H54 (cell line): ENCODE data around the gene CD19.
"Not testable (repeated sequence)": the region's sequence is repeated elsewhere in the genome, so short reads cannot be mapped to it uniquely, and the experiment has no call there.

ENCODE experiments used
- DNase-seq: peaks from one replicate; pipeline ENCODE4 v3.0.0; 2011; ENCODE audit warnings: low spot score, mixed read lengths; ENCODE audit not compliant: insufficient read length
- FAIRE-seq: peaks from 3 replicates; lab custom pipeline; 2011; peaks lifted over from hg19 to GRCh38; lab: Jason Lieb, UNC
- POLR2A ChIP-seq: IDR thresholded peaks from 2 replicates; pipeline ENCODE4 v1.6.1; 2011; ENCODE audit warnings: low read depth, mild to moderate bottlenecking, low read length

Gene CD19

GRCh38 chr16:28974007-28974436, 42.3 kb downstream of the CD19 start:
- DNase-seq (peak; percentile 71), FAIRE-seq (no peak)
- TF ChIP-seq POLR2A: no peak

- no peak for FAIRE-seq
- TF ChIP-seq POLR2A: peak; percentile 64; the same call in 1 of the 2 replicates
These were observed 42.8 kb downstream of the CD19 start, which contains the start of gene SPNS1 for GRCh38 chr16:28974437-28975157. Gene SPNS1 (plus strand): TSS chr16:28974778. CDS start chr16:28975152, 374 bp downstream.

GRCh38 chr16:28975158-28975599, 43.4 kb downstream of the CD19 start:
- TF ChIP-seq POLR2A: no peak
- DNase-seq (no peak), FAIRE-seq (no peak)

More at GRCh38 chr16:28974437-28975157, 42.8 kb downstream of the CD19 start, which contains the start of gene SPNS1:
- DNase-seq: peak; percentile 98

- FAIRE-seq (no peak), DNase-seq (no peak)
- no peak for TF ChIP-seq POLR2A
These were observed 46.2 kb downstream of the CD19 start for GRCh38 chr16:28977703-28978662.

- not testable (repeated sequence) for DNase-seq, FAIRE-seq
These were observed 48.6 kb downstream of the CD19 start for GRCh38 chr16:28980330-28980729.

GRCh38 chr16:28980929-28981328, 49.2 kb downstream of the CD19 start:
- no peak for TF ChIP-seq POLR2A
- FAIRE-seq: no peak
- no peak for DNase-seq

- no peak for FAIRE-seq
- no peak for TF ChIP-seq POLR2A
- no peak for DNase-seq
These were observed 49.7 kb downstream of the CD19 start for GRCh38 chr16:28981517-28981916.

- no peak for TF ChIP-seq POLR2A
- no peak for FAIRE-seq
- no peak for DNase-seq
These were observed 50.6 kb downstream of the CD19 start for GRCh38 chr16:28982418-28982817.

GRCh38 chr16:28982949-28983348, 51.2 kb downstream of the CD19 start:
- FAIRE-seq (no peak), DNase-seq (no peak)
- TF ChIP-seq POLR2A: no peak

GRCh38 chr16:28983644-28984043, 51.9 kb downstream of the CD19 start:
- DNase-seq (no peak), FAIRE-seq (no peak)
- TF ChIP-seq POLR2A: no peak

- TF ChIP-seq POLR2A: no peak
- FAIRE-seq (no peak), DNase-seq (no peak)
These were observed 52.3 kb downstream of the CD19 start for GRCh38 chr16:28984091-28984490.

- TF ChIP-seq POLR2A: no peak
- peak; percentile 81 for DNase-seq
- FAIRE-seq: no peak
These were observed 52.9 kb downstream of the CD19 start, which contains the start of gene LAT for GRCh38 chr16:28984619-28985135. Gene LAT (plus strand): TSS chr16:28985052. CDS start chr16:28985418, 366 bp downstream.

GRCh38 chr16:28985211-28986041, 53.7 kb downstream of the CD19 start:
- no peak for TF ChIP-seq POLR2A
- DNase-seq (no peak), FAIRE-seq (no peak)
